D721Med (cell line): ENCODE results near the gene IFNL3.
"Not testable (repeated sequence)": the region's sequence is repeated elsewhere in the genome, so short reads cannot be mapped to it uniquely, and the experiment has no call there.

Source experiments
- DNase-seq: peaks from one replicate; pipeline ENCODE4 v3.0.0; 2011; ENCODE audit warnings: low spot score; ENCODE audit not compliant: insufficient read length
- FAIRE-seq: peaks from 2 replicates; lab custom pipeline; 2011; peaks lifted over from hg19 to GRCh38; lab: Jason Lieb, UNC
- TF ChIP-seq, protein P1 (sequence below): IDR thresholded peaks from 2 replicates; pipeline ENCODE4 v1.5.1; 2012; ENCODE audit warnings: mild to moderate bottlenecking, control low read depth; ENCODE audit not compliant: insufficient read depth; ENCODE audit errors: missing control alignments

IFNL3 gene

DNA sequence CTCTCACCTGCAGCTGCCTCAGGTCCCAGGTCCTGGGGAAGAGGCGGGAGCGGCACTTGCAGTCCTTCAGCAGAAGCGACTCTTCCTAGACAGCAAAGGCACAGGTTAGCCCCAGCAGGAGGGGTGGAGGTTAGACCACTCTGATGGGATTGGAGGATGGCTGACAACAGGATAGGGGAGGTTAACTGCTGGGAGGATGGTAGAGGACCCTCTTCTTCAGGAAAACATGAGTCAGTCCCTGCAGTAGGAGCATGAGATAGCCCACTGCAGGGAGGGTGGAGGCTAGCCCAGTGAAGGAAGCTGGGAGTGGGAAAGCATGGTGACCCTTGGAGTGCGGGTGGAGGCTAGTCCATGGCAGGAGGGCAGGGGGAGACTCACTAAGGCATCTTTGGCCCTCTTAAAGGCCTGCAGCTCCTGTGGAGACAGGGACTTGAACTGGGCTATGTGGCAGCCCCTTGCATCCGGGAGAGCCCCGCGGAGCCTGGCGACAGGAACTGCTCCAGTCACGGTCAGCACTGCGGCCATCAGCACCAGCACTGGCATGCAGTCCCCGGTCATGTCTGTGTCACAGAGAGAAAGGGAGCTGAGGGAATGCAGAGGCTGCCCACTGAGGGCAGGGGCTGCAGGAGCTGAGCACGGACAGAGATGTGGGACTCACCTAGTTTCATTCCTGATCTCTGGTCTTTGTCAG is at the start of gene IFNL3:
Gene IFNL3 (minus strand): TSS at position 597 of the 691 bp plus-strand sequence. CDS start 39 bp downstream, at position 558.
- DNase-seq, FAIRE-seq: not testable (repeated sequence)

DNA sequence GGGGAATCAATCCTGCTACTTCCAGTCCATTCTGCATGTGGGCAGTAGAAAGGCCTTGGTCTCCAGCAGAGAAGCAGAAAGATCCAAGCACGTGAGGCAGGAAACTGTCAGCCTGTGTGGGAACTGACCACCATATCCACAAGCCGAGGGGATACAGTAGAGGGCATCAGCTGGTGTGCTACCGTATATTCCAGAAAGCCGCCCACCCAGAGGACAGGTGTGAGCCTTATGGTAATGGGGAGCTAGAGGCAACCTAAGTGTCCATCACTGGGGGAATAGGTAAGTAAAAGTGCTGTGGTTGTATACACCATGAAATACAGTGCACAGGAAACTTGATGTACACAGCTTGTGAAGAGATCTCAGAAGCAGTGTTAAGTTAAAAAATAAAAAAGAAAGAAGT is 48.6 kb upstream of the IFNL3 start:
- DNase-seq: no peak
- no peak for FAIRE-seq
- TF ChIP-seq, protein P1, sequence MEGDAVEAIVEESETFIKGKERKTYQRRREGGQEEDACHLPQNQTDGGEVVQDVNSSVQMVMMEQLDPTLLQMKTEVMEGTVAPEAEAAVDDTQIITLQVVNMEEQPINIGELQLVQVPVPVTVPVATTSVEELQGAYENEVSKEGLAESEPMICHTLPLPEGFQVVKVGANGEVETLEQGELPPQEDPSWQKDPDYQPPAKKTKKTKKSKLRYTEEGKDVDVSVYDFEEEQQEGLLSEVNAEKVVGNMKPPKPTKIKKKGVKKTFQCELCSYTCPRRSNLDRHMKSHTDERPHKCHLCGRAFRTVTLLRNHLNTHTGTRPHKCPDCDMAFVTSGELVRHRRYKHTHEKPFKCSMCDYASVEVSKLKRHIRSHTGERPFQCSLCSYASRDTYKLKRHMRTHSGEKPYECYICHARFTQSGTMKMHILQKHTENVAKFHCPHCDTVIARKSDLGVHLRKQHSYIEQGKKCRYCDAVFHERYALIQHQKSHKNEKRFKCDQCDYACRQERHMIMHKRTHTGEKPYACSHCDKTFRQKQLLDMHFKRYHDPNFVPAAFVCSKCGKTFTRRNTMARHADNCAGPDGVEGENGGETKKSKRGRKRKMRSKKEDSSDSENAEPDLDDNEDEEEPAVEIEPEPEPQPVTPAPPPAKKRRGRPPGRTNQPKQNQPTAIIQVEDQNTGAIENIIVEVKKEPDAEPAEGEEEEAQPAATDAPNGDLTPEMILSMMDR: no peak

DNA sequence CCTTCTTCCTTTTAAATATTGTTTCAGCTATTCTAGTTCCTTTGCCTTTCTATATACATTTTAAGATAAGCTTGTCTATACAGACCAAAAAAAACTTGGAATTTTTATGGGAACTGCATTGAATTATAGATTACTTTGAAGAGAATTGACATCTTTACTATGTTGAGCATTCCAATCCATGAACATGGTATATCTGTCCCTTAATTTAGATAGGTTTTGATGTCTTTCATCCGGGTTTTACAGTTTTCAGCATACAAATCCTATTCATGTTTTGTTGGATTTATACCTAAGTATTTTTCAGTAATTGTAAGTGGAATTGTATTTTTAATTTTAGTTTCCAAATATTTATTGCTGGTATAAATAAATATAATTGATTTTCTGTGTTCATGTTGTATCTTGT is 39.2 kb upstream of the IFNL3 start:
- no peak for DNase-seq
- no peak for FAIRE-seq
- TF ChIP-seq, protein P1: no peak

DNA sequence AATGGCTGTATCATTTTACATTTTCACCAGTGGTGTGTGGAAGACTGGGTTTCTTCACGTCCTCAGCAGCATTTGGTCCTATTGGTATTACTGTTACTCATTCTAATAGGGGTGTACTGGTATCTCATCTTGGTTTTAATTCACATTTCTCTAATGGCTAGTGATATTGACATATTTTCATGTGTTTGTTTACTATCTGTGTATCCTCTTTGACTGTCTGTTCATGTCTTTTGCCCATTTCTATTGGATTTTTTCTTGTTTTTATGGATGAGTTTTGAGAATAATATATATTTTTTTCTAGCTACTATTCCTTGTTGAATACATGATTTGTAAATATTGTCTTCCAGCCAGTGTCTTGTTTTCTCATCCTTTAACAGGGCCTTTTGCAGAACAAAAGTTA is 37.2 kb upstream of the IFNL3 start:
- TF ChIP-seq, protein P1: no peak
- no peak for FAIRE-seq
- no peak for DNase-seq

DNA sequence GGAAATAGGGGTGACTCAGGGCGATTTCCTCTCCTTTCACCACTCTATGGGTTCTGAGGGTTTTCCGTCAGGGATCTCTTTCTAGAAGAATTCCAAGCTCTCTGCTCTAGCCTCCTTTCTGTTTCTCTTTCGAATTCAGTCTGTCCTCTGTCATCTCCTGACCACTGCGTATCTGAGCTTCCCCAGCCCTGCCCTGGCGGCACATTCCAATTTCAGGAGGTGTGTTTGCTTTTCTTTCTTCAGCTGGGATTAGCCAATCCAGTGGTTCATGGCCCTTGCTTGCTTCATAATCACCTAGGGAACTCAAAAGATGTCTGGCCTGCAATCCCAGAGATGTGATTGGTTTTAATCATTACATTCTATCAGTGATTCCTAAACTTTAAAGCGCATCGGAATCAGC is 32.8 kb upstream of the IFNL3 start:
- FAIRE-seq: no peak

DNA sequence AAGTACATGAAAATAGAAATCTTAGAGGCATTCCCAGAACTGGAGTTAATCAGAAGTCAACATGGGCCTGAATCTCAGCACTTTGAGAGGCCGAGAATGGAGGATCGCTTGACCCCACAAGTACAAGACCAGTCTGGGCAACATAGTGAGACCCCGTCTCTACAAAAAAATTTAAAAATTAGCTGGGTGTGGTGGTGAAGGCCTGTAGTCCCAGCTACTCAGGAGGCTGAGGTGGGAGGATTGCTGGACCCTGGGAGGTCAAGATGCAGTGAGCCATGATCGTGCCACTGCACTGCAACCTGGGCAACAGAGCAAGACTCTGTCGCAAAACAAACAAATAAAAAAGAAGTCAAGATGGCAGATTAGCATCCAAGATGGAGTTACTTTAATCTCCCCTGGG is 31.9 kb upstream of the IFNL3 start:
- DNase-seq: no peak
- TF ChIP-seq, protein P1: no peak
- no peak for FAIRE-seq

More for the DNA sequence above, 32.8 kb upstream of the IFNL3 start:
- TF ChIP-seq, protein P1: no peak
- no peak for DNase-seq

DNA sequence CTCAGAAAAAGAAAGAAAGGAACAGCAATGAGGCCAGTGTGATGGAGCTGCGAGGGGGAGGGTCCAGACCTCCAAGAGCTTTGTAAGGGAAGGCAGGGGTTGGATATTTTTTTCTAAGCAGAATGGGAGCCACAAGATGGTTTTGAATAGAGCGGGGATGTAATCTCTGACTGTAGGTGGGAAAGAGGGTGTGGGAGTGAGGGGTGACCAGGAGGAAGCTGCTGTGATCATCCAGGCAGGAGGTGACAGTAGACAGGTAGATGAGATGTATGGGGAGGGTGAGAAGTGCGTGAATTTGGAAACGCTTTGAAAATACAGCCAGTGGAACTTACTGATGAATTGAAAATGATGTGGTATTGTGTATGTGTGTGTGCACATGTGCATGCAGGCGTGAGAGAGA is 30.8 kb upstream of the IFNL3 start:
- TF ChIP-seq, protein P1: no peak
- DNase-seq (no peak), FAIRE-seq (no peak)

DNA sequence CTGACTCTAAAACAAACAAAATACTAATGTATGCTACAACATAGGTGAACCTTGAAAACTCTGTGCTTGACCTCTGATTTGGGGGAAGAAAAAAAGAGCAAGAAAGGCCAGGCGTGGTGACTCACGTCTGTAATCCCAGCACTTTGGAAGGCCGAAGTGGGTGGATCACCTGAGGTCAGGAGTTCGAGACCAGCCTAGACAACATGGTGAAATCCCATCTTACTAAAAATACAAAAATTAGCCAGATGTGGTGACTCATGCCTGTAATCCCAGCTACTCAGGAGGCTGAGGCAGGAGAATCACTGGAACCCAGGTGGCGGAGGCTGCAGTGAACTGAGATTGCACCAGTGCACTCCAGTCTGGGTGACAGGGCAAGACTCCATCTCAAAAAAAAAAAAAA is 29.1 kb upstream of the IFNL3 start:
- not testable (repeated sequence) for FAIRE-seq, DNase-seq
